Measurements from ENCODE around the gene ZNF646. TPM values are rescaled to one million over a fixed set of nuclear protein-coding genes. Genes with fewer than 3 reads are reported as not detected.
A peak's percentile ranks its signal among the peaks of the same experiment; 100 is the strongest.

Gene ZNF646
- total and polyA plus RNA-seq, 4 donors, result 8.4 to 20.5 (median 12.5) TPM

DNA sequence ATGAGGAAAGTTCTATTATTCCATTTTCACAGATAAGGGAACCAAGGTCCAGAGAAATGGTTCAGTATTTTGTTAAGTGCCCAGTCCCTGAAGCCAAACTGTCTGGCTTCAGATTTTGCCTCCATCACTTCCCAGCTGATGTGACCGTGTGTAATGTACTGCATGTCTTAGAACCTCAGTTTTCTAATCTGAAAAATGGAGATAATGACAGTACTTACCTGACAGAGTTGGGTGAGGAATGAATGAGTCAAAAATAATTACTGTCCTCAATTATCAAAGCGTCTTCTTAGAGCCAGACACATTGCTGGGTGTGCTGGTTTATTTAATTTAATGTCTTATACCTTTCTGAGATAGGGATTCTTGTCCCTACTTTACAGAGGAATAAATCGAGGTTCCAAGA lies 6.9 kb upstream of the ZNF646 start:
- 92 to 96% methylated on average over 3 of the region's 3 CpGs for WGBS, 2 donors
- peaks cover 0 to 17% (median 9%) of the 10 kb centered on the region in 5 donors for H3K4me1 ChIP-seq (ENCODE audit: control insufficient read depth in 5 of 5, insufficient read depth in 5 of 5, low read length in 5 of 5)
- DNase-seq (no peak), ATAC-seq (ENCODE audit: insufficient read depth, low FRiP score) (no peak)
- no peak overlapping the region for H3K9ac ChIP-seq (ENCODE audit: insufficient read depth in 1 of 2, low read length in 2 of 2)
- no peak overlapping the region for H3K27ac ChIP-seq (ENCODE audit: low read depth in 1 of 2, low read length in 1 of 2)
- H3K9me3 ChIP-seq (ENCODE audit: control insufficient read depth in 4 of 4, insufficient read depth in 3 of 4, low read length in 3 of 4), result peaks cover 0 to 4% (median 0%) of the 10 kb centered on the region in 4 donors
- H3K36me3 ChIP-seq (ENCODE audit: control insufficient read depth in 4 of 4, insufficient read depth in 4 of 4, low read length in 4 of 4), result peaks cover 0 to 8% (median 0%) of the 10 kb centered on the region in 4 donors
- TF ChIP-seq, protein P1, sequence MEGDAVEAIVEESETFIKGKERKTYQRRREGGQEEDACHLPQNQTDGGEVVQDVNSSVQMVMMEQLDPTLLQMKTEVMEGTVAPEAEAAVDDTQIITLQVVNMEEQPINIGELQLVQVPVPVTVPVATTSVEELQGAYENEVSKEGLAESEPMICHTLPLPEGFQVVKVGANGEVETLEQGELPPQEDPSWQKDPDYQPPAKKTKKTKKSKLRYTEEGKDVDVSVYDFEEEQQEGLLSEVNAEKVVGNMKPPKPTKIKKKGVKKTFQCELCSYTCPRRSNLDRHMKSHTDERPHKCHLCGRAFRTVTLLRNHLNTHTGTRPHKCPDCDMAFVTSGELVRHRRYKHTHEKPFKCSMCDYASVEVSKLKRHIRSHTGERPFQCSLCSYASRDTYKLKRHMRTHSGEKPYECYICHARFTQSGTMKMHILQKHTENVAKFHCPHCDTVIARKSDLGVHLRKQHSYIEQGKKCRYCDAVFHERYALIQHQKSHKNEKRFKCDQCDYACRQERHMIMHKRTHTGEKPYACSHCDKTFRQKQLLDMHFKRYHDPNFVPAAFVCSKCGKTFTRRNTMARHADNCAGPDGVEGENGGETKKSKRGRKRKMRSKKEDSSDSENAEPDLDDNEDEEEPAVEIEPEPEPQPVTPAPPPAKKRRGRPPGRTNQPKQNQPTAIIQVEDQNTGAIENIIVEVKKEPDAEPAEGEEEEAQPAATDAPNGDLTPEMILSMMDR (IDR thresholded peaks at IDR 0.05; ENCODE audit: control extremely low read depth, extremely low read depth), result no peak
- no peaks in the 10 kb centered on the region for H3K27me3 ChIP-seq (ENCODE audit: control insufficient read depth in 3 of 3, insufficient read depth in 3 of 3, low read length in 2 of 3)
- H3K4me3 ChIP-seq, result no peak overlapping the region

DNA sequence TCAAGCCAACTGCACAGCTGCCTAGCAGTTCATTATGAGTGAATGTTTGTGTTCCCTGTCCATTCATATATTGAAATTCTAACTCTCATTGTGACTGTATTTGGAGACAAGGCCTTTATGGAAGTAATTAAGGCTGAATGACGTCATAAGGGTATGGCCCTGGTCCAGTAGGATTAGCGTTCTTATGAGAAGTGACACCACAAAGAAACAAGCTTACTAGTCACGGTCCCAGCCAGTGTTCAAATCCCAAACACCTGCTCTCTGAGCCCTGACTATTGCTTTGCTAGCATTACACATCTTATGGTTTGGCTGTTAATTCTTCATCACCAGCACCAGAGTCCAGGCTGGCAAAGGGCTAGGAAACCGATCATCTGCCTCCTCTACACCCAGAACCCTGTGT lies 2.4 kb upstream of the ZNF646 start:
- H3K4me3 ChIP-seq, result no peak overlapping the region
- TF ChIP-seq, protein P1 (IDR thresholded peaks at IDR 0.05; ENCODE audit: control extremely low read depth, extremely low read depth), result no peak
- ATAC-seq (ENCODE audit: insufficient read depth, low FRiP score), result no peak
- H3K9ac ChIP-seq (ENCODE audit: insufficient read depth in 1 of 2, low read length in 2 of 2), result no peak overlapping the region
- no peaks in the 10 kb centered on the region for H3K9me3 ChIP-seq (ENCODE audit: control insufficient read depth in 4 of 4, insufficient read depth in 3 of 4, low read length in 3 of 4)
- peak in 2 of 3 donors; percentile 41 to 47 for DNase-seq
- H3K27me3 ChIP-seq (ENCODE audit: control insufficient read depth in 3 of 3, insufficient read depth in 3 of 3, low read length in 2 of 3), result no peaks in the 10 kb centered on the region
- H3K27ac ChIP-seq (ENCODE audit: low read depth in 1 of 2, low read length in 1 of 2), result no peak overlapping the region
- peaks cover under 1 to 8% (median 5%) of the 10 kb centered on the region in 4 donors for H3K36me3 ChIP-seq (ENCODE audit: control insufficient read depth in 4 of 4, insufficient read depth in 4 of 4, low read length in 4 of 4)
- WGBS, 2 donors, result 45 to 49% methylated on average over 4 of the region's 4 CpGs
- H3K4me1 ChIP-seq (ENCODE audit: control insufficient read depth in 5 of 5, insufficient read depth in 5 of 5, low read length in 5 of 5), result peaks cover 7 to 19% (median 9%) of the 10 kb centered on the region in 5 donors

DNA sequence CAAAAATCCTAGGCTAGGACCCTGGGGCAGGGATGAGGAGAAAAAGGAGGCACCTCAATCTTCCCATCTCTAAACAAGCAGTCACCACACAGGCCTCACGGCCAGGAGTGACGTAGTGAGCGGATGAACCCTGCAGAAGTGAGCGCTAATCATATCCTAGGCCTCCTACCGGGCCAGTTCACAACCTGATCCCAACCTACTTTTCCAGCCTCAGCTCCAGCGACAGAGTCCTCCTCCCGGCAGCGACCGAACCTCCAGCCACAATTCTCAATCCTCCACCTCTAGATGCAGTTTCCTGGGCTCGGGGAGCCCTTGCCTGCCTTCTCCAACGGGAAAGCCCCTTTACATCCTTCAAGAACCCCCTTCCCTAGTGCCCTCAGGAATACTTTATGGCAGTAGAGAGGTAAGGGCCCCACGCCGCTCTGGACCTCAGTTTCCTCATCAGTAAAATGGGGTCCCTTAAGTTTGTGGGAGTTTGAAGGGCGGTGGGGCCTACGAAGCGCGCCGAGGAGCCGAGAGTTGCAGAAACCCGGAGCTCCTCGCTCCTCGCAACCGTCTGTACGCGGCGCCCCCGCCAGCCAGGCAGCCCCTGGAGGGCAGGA lies 1.6 kb upstream of the ZNF646 start:
- peak overlapping the region; percentile 96 for H3K27ac ChIP-seq (ENCODE audit: low read depth in 1 of 2, low read length in 1 of 2)
- peaks cover 5 to 16% (median 11%) of the 10 kb centered on the region in 4 donors for H3K36me3 ChIP-seq (ENCODE audit: control insufficient read depth in 4 of 4, insufficient read depth in 4 of 4, low read length in 4 of 4)
- peak overlapping the region; percentile 82 to 88 for H3K9ac ChIP-seq (ENCODE audit: insufficient read depth in 1 of 2, low read length in 2 of 2)
- H3K27me3 ChIP-seq (ENCODE audit: control insufficient read depth in 3 of 3, insufficient read depth in 3 of 3, low read length in 2 of 3), result no peaks in the 10 kb centered on the region
- TF ChIP-seq, protein P1 (IDR thresholded peaks at IDR 0.05; ENCODE audit: control extremely low read depth, extremely low read depth), result no peak
- H3K9me3 ChIP-seq (ENCODE audit: control insufficient read depth in 4 of 4, insufficient read depth in 3 of 4, low read length in 3 of 4), result no peaks in the 10 kb centered on the region
- 3% methylated on average over 27 of the region's 27 CpGs for WGBS, 2 donors
- DNase-seq, result peak; percentile 20 to 42 (median 38)
- peaks cover 7 to 19% (median 9%) of the 10 kb centered on the region in 5 donors for H3K4me1 ChIP-seq (ENCODE audit: control insufficient read depth in 5 of 5, insufficient read depth in 5 of 5, low read length in 5 of 5)
- H3K4me3 ChIP-seq, result peak overlapping the region; percentile 69
- ATAC-seq (ENCODE audit: insufficient read depth, low FRiP score), result no peak

Measured in lung (tissue), 12 donors.